Suprapubic skin (tissue), 3 donors: ENCODE results near the gene LRRC38.

Experiments used
- CTCF ChIP-seq, 2 donors: fragments of 200-600 bp in 1 of 2; fragments of 450-650 bp in 1 of 2; sonication (generic) in 1 of 2; IDR thresholded peaks; one replicate each; pipeline ENCODE4 v1.5.1; 2016 to 2019; ENCODE audit warnings: antibody characterized with exemption in 2 of 2, mild to moderate bottlenecking in 1 of 2, moderate library complexity in 1 of 2
- POLR2A ChIP-seq, 2 donors: fragments of 450-650 bp; IDR thresholded peaks; one replicate each; pipeline ENCODE4 v1.6.1; 2017; ENCODE audit warnings: antibody characterized with exemption in 2 of 2, mild to moderate bottlenecking in 2 of 2, moderate library complexity in 2 of 2

DNA sequence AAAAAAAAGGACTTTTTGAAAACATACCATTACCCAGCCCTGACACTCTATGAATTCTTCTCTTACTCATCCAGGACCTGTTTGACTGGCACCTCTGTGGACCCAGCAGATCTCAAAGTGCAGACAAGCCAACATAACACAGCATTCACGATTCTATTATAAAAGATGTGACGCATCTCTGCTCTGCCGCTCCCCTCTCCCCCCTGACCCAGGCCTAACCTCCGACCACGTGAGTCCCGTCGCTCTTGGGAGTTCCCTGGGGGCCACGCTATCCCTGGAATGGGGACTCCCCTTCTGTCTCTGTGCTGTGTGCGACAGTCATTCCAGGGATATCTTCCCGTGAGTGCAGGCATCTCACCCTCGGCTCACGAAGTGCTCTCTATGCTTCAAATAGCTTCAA is 21.1 kb downstream of the LRRC38 start:
- TF ChIP-seq CTCF (IDR thresholded peaks at IDR 0.05) (no peak), POLR2A (IDR thresholded peaks at IDR 0.05) (no peak)
